Right forelimb (tissue), 1 donor: ENCODE data around the gene JAKMIP3.

Experiments
- DNase-seq: peaks from one replicate; pipeline ENCODE4 v3.0.0-alpha.2; 2018

JAKMIP3 gene

DNA sequence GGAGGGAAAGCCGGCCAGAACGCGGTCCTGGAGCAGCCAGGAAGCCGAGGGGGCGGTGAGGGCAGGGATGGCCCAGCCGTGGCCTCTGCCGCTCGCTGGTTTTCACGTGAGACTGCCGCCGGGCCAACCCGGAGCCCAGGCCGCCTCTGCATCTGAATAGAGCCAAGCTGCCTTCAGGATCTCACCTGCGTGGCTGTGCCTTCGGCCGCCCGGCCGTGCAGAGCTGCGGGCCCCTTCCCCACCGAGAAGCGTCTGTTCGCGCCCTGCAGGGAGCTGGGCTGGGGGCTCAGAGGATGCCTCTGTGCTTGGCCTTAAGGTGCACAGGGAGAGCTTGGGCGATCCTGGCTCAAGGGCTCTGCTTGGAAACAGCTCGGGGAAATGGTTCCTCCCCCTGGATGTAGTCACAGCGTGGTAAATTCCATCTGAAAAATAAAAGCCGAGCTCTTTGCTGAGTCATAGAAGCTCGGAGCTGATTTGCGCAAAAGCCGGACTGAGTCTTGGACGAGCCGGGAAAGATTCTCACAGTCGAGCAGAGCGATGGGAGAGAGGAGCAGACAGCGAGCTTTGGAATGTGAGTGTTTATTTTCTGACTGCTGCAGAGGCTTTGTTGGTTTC, at the start of gene JAKMIP3:
Gene JAKMIP3, plus strand, starts transcription at position 456 of the 615 bp plus-strand sequence. CDS start 38,863 bp downstream, outside the sequence.
- peak; percentile 58 for DNase-seq

DNA sequence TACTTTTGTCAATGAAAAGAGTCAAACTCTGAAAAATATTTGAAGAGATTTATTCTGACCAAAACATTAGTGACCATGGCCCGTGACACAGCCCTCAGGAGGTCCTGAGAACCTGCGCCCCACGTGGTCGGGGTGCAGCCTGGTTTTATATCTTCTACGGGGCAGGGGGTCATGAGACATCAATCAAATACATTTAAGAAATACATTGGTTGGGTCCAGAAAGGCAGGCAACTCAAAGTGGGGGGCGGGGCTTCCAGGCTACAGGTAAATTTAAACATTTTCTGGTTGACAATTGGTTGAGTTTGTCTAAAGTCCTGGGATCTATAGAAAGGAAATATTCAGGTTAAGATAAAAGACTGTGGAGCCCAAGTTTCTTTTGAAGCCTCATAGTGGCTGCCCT, 49.2 kb upstream of the JAKMIP3 start:
- DNase-seq: no peak

DNA sequence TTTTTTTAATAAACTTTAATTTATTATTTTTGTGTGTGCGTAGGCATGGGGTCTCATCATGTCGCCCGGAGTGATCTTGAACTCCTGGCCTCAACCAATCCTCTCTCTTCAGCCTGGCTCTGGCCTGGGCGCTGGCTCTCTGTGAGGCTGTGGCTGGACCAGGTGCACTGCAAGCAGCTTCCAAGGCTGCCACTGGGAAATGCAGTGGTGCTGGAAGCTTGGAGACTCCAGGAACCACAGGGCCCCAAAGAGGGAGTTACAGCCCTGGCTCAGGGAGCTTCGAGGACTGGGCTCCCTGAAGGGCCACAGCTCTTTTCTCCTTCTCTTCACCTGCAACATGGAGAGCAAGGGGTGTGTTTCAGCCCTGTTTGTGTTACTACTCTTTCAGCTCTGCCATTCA, 47.3 kb upstream of the JAKMIP3 start:
- no peak for DNase-seq

DNA sequence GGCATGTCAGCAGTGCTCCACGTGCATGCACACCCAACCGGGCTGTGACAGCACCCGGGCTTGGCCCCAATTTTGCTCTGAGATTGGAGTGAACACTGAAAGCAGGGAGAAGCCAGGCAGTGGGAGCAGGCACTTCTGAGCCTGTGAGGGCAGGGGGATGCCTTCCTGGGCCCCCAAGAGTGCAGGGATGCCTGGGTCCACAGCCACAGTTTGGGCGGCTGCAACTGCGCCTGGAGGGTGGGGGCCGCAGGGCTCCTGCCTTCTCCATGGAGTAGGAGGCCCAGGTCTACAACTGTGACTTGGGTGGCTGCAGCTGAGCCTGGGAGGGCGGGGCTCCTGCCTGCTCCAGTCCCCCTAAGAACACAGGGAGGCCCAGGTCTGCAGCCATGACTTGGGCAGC, 46.4 kb upstream of the JAKMIP3 start:
- DNase-seq: no peak

DNA sequence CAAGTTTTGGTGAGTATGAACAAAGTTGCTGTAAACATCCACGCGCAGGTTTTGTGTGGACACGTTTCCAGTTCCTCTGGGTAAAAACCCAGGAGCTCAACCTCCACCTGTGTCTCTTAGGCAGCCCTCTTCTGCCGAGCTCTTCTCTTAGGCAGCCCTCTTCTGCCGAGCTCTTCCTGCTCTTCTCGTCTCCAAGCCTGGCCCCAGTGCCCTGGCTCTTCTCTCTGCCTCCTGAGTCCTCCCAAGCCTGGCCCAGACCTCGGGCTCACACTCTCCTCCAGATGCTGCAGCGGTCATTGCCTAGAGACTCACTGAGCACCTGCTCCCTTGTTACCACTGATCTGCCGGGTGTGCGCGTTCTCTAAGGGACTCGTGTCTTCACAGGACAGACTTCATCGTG, 45.3 kb upstream of the JAKMIP3 start:
- DNase-seq: no peak

DNA sequence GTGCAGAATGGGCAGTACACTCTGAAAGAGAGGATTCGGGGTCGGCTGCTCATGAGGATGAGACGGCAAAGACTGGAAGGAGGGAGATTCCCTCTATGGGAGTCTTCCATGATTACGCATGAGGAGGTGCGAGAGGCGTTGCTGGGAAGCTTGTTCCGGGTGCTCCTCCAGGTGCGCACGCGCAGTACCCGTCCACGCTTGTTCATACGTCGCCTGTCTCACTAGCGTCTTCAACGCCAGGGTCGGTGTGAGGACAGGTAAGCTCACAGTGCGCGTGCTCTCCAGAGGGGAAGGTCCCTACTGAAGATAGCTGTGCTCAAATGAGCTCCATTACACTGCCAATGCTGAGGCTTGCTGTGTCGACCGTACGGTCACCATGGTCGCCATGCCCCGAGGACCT, 44.7 kb upstream of the JAKMIP3 start:
- no peak for DNase-seq

DNA sequence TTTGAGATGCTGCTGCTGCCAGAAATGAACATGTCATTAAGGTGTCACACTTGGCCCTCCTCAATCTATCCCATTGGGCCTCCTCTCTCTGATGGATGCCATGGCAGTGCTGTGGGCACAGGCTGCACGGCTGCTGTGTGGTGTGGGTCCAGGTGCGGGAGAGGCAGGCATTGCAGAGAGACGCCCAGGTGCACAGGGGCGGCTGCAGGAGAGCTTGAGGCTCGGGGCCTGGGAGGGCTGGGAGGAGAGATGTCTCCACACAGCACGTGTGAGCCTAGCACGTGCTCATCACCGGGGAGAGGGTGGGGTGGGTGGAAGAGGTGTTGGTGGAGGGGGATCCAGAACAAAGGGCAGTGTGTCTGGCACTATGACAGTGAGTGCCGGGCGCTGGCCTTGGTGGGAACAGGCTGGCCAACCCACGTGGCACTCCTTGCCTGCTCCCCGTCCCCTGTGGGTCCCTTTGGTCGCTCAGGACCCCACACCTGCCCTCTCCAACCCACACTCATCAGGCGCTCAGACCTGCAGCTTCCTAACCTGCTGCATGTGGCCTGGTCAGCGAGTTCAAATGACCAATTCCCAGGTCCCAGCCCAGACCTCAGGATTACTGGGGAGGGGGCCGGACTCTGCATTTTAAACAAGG, 44.1 kb upstream of the JAKMIP3 start:
- no peak for DNase-seq

DNA sequence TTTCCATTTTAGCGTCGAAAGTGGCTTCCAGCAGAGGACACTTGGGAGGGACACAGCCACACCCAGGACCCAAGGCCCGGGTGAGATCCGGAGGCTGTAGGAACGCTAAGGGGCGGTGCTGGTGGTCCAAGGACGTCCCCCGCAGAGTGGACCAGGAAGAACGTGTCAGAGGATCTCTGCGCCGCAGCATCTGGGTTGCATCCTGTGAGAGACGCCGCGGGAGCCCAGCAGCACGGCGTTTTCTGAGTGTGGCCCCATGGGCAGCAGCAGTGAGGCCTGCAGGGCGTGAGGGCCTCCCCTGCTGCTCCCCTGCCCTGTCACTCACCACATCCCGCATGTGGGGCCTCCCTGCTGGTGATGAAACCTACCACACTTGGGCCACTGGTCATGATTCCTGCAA, 43.5 kb upstream of the JAKMIP3 start:
- DNase-seq: no peak

DNA sequence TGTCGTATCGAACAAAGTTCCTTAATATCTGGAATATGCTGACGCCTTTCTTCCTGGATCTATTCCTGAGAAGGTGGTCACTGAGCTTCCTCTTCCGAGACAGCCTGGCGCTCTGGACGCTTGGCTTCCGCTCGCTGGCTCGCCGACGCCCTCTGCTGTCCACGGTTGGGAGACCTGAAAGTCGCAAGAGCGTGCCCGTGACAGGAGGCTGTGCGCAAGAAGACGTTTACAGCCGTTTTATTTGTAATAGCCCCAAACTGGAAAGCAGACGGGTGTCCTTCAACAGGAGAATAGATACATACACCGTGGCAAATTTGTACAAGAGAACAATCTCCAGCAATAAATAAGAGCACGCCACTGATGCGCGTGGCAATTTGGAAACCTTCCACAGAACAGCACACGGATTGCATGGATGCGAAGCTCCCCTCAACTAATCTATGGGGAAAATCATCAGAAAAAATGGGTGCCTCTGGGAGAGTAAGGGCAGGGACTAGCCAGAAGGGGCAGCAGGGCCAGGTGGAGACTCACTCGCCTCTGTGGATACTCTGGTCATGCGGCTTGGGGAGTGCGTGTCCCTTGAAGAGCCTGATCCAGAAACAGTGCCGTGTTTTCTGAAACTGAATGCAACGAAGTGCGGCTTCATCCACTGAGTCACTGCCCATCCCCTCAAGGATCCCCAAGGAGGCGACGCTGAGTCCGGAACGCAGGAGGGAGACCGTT, 42.5 kb upstream of the JAKMIP3 start:
- DNase-seq: peak; percentile 86

DNA sequence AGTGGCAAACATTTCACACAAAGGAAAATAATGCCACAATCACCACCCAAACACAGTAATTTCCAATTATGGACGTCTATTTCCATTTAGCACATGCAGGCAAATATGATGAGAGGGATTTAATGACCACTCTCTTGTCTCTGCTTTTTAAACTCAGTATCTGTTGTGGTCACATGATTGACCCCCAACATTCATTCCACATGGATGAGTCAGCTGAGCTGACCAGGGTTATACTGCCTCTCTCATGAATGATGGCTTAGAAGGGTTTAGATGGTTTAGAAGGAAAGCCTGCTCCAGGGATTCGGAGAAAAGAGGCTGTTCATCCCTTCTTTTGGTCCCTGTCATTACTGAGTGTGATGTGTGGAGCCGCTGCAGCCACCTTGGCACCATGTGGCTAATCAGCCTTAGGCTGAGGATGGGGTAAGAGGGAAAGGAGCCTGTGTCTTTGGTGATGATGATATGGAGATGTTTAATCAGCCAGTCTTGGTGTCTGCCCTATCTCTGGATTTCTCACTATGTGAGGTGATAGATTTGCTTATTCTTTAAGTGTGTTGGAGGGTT, 38.2 kb upstream of the JAKMIP3 start:
- DNase-seq: no peak

DNA sequence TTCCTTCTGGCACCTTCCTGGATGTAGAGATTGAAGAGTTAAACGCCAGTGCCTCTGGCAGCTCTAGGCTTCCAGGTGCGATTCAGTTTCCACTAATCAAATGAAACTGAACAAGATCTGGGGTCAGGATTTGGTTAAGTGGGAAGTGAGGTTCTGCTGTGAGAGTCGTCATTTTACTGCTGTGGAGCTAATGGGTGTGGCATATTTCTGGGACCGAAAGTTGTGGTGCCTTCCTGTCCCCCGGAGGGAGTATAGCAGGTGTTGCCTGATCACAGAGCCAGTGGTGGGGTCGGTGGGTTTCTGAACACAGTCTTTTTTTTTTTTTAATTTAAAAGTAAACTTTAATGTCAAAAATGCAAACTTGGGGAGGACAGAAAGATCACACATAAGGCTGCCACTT, 37.0 kb upstream of the JAKMIP3 start:
- DNase-seq: no peak

DNA sequence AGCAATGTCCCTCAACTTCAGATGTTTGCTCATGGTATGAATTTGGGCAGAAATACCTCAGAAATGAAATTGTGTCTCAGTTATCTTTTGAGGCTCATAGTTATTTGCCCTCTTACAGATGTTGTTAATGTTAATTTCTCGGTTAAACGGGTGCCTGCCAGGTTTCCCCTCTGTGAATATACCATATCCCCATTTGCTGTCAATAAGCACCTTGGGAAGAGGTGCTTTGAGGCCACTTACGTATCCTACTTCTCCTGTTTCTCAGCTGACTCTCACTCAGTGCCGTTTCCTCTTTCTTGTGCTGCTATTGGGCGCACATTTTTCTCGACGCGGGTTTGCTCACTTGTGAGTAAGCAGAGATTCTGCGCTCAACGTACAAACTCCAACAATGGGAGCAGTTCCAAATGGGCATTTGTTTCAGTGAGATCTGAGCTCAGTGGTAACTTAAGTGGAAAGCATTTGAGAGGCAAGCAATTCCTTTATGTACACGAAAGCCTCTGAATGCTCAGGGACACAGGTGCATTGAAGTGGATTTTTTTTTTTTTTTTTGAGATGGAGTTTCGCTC, 34.8 kb upstream of the JAKMIP3 start:
- DNase-seq: no peak

DNA sequence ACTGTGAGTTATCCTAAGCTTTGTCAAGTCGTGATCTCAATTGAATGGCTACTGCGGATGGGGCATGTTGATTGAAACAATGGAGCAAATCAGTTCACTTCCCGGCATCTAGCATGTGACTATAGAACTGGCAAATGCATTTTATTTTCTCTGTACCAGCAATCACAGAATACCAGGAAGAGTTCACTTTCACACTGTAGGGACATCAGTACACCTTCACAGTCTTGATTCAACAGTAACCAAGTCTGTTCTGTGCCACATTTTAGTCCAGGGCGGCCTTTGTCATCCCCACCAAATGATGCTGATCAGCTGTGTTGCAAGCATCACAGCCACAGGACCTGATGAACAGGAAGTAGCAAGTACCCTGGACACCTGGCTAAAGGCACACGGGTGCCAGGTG, 32.1 kb upstream of the JAKMIP3 start:
- no peak for DNase-seq

DNA sequence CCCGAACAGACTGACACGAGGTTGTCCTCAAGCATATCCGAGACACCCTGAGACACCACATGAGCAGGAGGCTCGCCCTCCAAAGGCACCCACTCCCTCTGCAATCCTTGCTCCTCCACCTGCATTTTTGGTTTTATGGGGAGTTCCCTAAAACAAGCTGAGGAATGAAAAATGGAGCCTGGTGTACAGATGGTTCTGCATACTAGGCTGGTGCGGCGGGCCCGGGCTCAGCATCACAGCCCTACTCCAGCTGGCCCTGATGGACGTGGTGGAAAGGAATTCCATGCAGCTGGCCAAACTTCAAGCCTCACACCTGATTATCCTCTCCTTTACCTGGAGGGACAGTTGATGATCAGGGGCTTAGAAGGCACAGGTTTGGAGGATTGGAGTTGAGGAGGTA, 30.3 kb upstream of the JAKMIP3 start:
- no peak for DNase-seq

DNA sequence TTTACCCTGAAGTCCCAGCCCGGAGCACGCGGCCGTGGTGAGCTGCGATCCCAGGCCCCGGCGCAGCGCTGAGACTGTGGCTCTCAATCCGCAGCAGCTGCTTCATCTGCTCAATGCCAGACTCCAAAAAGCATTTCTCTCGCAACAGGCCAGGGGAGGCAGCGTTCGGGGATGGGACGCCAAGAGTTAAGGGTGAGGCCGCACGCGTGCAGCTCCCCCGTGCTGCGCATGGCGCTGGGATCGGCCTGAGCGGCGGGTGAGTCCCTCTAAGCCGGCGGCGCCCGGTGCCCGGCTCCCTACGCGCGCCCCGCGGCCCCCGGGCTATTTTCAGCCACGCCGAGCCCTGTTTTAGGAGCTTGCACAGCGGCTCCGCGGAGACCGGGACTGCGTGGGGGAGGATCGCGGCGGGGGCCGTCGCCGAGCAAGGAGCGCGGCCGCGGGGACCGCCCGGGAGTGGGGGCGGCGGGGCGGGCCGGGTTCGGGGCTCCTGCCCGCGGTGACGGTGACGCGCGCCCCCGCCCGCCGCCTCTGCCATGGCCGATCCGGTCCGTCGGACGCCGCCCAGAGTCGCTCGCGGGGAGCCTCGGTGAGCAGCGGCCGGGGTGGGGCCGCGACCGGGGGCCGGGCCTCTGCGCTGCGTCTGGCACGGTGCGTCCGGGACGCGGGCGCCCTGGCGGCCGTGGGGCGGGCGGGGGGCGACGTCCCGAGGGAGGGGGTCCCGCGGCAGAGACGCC, 29.4 kb upstream of the JAKMIP3 start:
- peak; percentile 60 for DNase-seq

DNA sequence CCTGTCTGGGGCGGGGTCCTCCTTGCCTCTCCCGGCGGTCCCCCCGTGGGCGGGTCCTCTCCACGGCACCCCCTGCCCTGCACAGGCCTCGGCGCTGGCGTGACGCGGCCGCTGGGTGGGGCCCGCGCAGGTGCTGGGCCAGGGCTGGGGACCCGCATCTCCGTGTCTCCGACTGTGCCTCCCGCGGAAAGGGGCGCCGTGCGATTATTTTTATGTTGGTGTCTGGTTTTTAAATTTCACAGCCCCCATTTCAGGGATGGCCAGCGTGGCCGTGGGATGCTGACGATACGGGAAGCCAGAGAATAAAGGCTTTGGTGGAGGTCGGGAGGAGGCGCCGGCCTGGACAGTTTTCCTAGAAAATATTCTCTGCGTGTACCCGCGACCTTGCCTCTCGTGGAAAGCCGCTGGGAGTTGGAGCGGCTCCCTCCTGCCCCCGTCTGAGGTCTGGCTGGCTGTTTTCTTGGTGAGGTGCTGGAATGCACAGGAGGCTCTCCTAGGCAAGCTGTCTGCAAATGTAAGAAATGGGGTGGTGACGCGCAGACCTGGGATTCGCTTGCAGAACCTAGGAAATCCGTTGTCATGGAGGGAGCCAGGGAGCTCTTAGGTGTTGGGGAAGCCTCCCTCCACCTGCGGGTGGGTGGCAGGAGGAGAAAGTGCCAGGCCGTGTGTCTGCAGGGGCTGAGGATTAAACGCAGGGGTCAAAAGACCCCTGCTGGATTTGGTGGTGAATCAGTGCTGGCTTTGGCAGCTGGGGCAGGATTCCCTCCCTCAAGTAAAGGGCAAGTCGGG, 28.7 kb upstream of the JAKMIP3 start:
- peak; percentile 52 for DNase-seq

DNA sequence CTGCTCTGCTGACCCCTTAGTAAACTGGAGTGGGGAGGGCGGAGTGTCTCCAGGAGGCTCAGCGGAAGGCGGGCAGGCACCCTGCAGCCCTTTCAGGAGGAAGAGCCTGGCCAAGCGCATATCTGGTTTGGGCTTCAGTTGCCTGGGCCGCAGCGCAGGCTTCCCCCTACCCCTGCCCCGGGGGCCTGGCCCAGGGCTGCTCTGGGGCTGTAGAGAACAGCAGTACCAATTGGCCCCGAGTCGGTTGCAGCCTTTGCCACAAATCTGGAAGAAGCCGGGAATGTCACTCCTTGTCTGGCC, 28.1 kb upstream of the JAKMIP3 start:
- DNase-seq: no peak

DNA sequence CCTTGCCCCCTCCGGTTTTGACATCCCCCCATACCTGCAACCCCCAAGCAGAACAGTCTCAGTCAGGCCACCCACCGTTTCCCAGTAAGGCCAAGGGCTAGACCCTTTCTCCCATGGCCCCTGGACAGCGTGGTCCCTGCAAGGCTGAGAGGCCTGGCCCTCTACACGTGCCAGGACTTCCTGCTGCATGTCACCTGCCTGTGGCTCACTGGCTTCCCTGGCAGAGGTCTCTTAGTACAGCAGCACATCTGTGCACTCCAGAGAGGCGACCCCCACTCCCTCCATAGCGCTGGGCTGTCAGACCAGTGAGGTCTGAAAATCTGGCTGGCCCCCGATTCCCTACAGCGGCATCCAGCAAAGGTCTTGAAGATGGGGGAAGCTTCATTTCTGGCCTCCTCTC, 26.4 kb upstream of the JAKMIP3 start:
- no peak for DNase-seq

DNA sequence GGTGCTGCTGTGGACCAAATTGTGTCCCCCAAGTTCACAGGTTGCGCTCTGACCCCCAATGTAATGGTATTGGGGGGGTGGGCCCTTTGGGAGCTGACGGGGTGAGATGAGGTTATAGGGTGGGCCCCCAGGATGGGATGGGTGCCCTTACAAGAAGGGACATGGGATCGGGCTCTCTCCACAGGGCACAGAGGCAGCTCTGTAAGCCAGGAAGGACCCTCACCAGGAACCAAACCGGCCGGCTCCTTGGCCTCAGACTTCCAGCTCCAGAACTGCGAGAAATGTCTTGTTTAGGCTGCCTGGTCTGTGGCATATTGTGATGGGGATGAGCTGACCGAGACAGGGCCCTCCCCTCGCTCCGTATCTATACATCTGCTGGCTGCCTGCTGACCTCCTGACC, 25.7 kb upstream of the JAKMIP3 start:
- DNase-seq: no peak

DNA sequence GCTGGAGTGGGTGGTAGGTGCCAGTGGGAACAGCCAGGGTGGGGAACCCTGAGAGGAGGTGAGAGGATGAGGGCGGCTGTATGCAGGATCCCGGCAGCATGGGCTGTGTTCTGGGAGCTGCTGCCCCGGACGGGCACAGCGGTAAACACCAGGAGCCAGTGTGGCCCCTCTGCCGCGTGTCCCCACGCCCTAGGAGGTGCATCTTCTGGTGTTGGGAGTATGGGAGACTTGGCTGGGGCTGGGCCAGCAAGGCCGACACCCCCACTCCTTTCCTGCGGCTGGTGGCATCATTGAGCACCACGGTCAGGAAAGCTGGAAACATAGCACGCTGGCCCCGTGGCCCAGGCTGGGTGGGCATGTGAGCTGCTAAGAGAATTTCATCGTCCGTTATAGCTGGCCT, 24.4 kb upstream of the JAKMIP3 start:
- no peak for DNase-seq

DNA sequence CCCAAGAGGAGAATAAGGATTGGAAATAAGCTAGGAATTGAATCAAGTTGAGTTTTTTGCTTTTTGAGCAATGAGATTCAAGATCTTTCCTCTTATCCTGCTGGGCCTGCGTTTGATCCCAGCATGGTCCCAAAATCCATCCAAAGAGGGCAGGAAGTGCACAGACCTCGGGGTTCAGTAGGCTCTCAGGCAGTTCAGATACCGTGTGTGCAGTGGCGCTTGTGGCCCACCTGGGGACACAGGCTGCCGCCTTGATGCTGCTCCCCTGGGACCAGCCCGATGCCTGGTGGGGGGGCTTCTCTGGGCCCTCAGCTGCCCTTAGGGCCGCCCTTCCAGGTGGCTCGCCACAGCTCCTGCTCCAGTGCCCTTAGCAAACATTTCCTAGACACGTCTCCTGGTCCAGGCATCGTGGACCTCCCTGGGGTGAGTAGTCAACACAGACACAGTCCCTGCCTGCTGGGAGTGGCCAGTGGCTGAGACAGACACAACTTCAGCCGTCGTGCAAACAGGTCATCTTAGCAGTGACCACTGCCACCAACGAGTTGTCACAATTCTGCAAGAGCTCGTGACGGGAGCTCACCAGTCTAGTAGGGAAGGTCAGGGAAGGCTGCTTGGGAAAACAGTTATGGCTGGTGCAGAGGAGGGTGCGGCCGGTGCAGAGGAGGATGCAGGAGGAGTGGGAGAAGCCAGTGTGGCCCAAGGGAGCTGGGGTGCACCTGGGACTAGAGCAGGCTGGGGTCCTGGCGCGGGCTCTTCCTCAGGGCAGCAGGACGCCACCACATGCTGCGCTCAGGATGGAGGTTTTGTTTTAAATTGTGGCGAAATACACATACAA, 21.7 kb upstream of the JAKMIP3 start:
- no peak for DNase-seq
